Regular cardiac myocyte (primary cell): ENCODE data around the gene RAB33B. TPM values are rescaled to one million over a fixed set of nuclear protein-coding genes. Genes with fewer than 3 reads are reported as not detected.

Experiments used
- total RNA-seq: library from RNA; depleted of rRNA; stranded (reverse); fragments of >200 nt; gene quantifications from 2 replicates; pipeline ENCODE4 v1.2.3, GENCODE V29; 2014

Gene RAB33B
- 13.8 and 22.0 TPM in 2 replicates for total RNA-seq

GRCh38 chr4:139454111-139455045 lies at the start of gene RAB33B:
RAB33B (plus strand) TSS chr4:139454121; CDS start chr4:139454196, 75 bp downstream.

Other genes with a start within 250 kb of the RAB33B start
- 59.0 and 87.7 TPM in 2 replicates for gene MGARP, start 173.9 kb upstream of the RAB33B start, total RNA-seq
- 24.2 and 62.9 TPM in 2 replicates for gene NAA15, start 152.6 kb upstream of the RAB33B start, total RNA-seq
- 42.6 and 44.1 TPM in 2 replicates for gene NDUFC1, start 151.6 kb upstream of the RAB33B start, total RNA-seq
- gene SETD7, start 102.1 kb downstream of the RAB33B start, total RNA-seq: 97.5 and 101 TPM in 2 replicates
- gene MGST2, start 211.7 kb downstream of the RAB33B start, total RNA-seq: 12.8 and 24.2 TPM in 2 replicates